Keratinocyte (primary cell): ENCODE measurements around the gene MICAL1. TPM values are rescaled to one million over a fixed set of nuclear protein-coding genes. Genes with fewer than 3 reads are reported as not detected.

Source experiments
- DNase-seq: peaks from one replicate; pipeline ENCODE4 v3.0.0-alpha.2; 2011; ENCODE audit warnings: low read depth, missing footprints, low spot score
- FAIRE-seq: peaks from 2 replicates; lab custom pipeline; 2011; peaks lifted over from hg19 to GRCh38; lab: Jason Lieb, UNC
- H2AFZ ChIP-seq: 2 replicates; pipeline ENCODE4 v1.6.0; 2012; ENCODE audit warnings: low read length, control low read depth, inconsistent platforms; ENCODE audit not compliant: control insufficient read depth
- H3K27ac ChIP-seq: 2 replicates; pipeline ENCODE4 v1.5.1; 2011; ENCODE audit warnings: low read length; ENCODE audit not compliant: control insufficient read depth, insufficient read depth
- H3K27me3 ChIP-seq: 3 replicates; pipeline ENCODE4 v1.6.0; 2011; ENCODE audit warnings: low read length; ENCODE audit not compliant: control insufficient read depth, insufficient read depth; ENCODE audit errors: extremely low read depth
- H3K36me3 ChIP-seq, 2 experiments: 2 replicates in 1 of 2; 3 replicates in 1 of 2; pipeline ENCODE4 v1.5.1; 2011; ENCODE audit warnings: low read length in 2 of 2, mild to moderate bottlenecking in 1 of 2; ENCODE audit not compliant: control insufficient read depth in 2 of 2, insufficient read depth in 2 of 2; ENCODE audit errors: extremely low read depth in 1 of 2
- H3K4me1 ChIP-seq: 3 replicates; pipeline ENCODE4 v1.5.1; 2011; ENCODE audit warnings: low read length; ENCODE audit not compliant: control insufficient read depth, insufficient read depth; ENCODE audit errors: extremely low read depth
- H3K4me2 ChIP-seq: 3 replicates; pipeline ENCODE4 v1.6.0; 2011; ENCODE audit warnings: low read depth, low read length; ENCODE audit not compliant: control insufficient read depth, insufficient read depth; ENCODE audit errors: extremely low read depth
- H3K4me3 ChIP-seq, 3 experiments: fragments of 200-600 bp in 1 of 3; sonication (generic) in 1 of 3; 2 replicates in 2 of 3; 3 replicates in 1 of 3; pipeline ENCODE4 v1.5.1; 2011 to 2016; ENCODE audit warnings: low read length in 3 of 3, mild to moderate bottlenecking in 3 of 3, control low read depth in 2 of 3, inconsistent platforms in 1 of 3, low read depth in 1 of 3, mixed read lengths in 1 of 3, mixed run types in 1 of 3, moderate library complexity in 1 of 3; ENCODE audit not compliant: control insufficient read depth in 2 of 3, insufficient read depth in 2 of 3; ENCODE audit errors: extremely low read depth in 1 of 3
- H3K79me2 ChIP-seq: 2 replicates; pipeline ENCODE4 v1.6.0; 2012; ENCODE audit warnings: low read length; ENCODE audit not compliant: control insufficient read depth, insufficient read depth
- H3K9ac ChIP-seq: 3 replicates; pipeline ENCODE4 v1.6.0; 2011; ENCODE audit warnings: low read length; ENCODE audit not compliant: control insufficient read depth, insufficient read depth; ENCODE audit errors: extremely low read depth
- H3K9me1 ChIP-seq: 3 replicates; pipeline ENCODE4 v1.6.0; 2011; ENCODE audit warnings: low read length; ENCODE audit not compliant: control insufficient read depth, insufficient read depth; ENCODE audit errors: extremely low read depth
- H3K9me3 ChIP-seq: 2 replicates; pipeline ENCODE4 v1.5.1; 2012; ENCODE audit warnings: low read depth, low read length; ENCODE audit not compliant: control insufficient read depth
- H4K20me1 ChIP-seq: 3 replicates; pipeline ENCODE4 v1.6.0; 2011; ENCODE audit warnings: low read length; ENCODE audit not compliant: control insufficient read depth, insufficient read depth; ENCODE audit errors: extremely low read depth
- CTCF ChIP-seq, 3 experiments: IDR thresholded peaks in 1 of 3; conservative IDR thresholded peaks in 1 of 3; optimal IDR thresholded peaks in 1 of 3; 2 replicates in 2 of 3; 3 replicates in 1 of 3; pipeline versions ENCODE3 to v1.5.1; 2011; ENCODE audit warnings: low read length in 3 of 3, mild to moderate bottlenecking in 3 of 3, moderate library complexity in 2 of 3, control low read depth in 1 of 3, inconsistent platforms in 1 of 3; ENCODE audit not compliant: insufficient read depth in 2 of 3; ENCODE audit errors: extremely low read depth in 1 of 3
- EZH2 ChIP-seq: IDR thresholded peaks from one replicate; pipeline ENCODE4 v1.6.1; 2012; ENCODE audit warnings: inconsistent platforms, mild to moderate bottlenecking, low read length, moderate library complexity
- dilution Hi-C: fragments of 300-500 bp; cut with MboI; formaldehyde crosslinking; loops from one replicate; pipeline ENCODE4 v1.7.0; 2020; ENCODE audit warnings: low sequenced_read_pairs; ENCODE audit not compliant: extremely low pct_ligation_motif_present
- polyA plus RNA-seq, 5 experiments: library from polyadenylated mRNA; depleted of rRNA in 3 of 5; stranded (reverse) in 3 of 5; stranded (forward) in 1 of 5; unstranded in 1 of 5; fragments of >200 nt; gene quantifications; 1 replicate in 1 of 5; 2 replicates in 3 of 5; 3 replicates in 1 of 5; pipeline versions ENCODE4 v1.2.1 to v1.2.3, GENCODE V29; 2011 to 2012; ENCODE audit warnings: missing spikeins in 2 of 5, low read depth in 1 of 5, low replicate concordance in 1 of 5

MICAL1 gene
- polyA plus RNA-seq, 1 donor (not counting 4 experiments of a cell fraction or from before 2014, with no cell fraction given) = 25.6 TPM

- H3K27ac ChIP-seq = no peak overlapping the region
- no peaks in the 10 kb centered on the region for H4K20me1 ChIP-seq
- H3K79me2 ChIP-seq = no peaks in the 10 kb centered on the region
- H2AFZ ChIP-seq = no peak overlapping the region
- no peaks in the 10 kb centered on the region for H3K9me3 ChIP-seq
- FAIRE-seq = no peak
- no peaks in the 10 kb centered on the region for H3K27me3 ChIP-seq
- H3K4me3 ChIP-seq = no peak overlapping the region
- no peak for DNase-seq
- dilution Hi-C loops = no loop called here
- H3K9me1 ChIP-seq = no peaks in the 10 kb centered on the region
- H3K4me1 ChIP-seq = no peaks in the 10 kb centered on the region
- TF ChIP-seq EZH2 = no peak
- TF ChIP-seq CTCF (optimal IDR thresholded peaks at IDR 0.05 in 1 of 3, IDR thresholded peaks at IDR 0.05 in 1 of 3, conservative IDR thresholded peaks at IDR 0.05 in 1 of 3; ENCODE audit: extremely low read depth in 1 of 3, insufficient read depth in 2 of 3, low read length in 3 of 3) = no peak
- H3K4me2 ChIP-seq = no peak overlapping the region
- H3K9ac ChIP-seq = no peak overlapping the region
- no peaks in the 10 kb centered on the region for H3K36me3 ChIP-seq
Observed at GRCh38 chr6:109488001-109488400, 32.4 kb upstream of the MICAL1 start.

- dilution Hi-C loops = no loop called here
- no peak overlapping the region for H3K27ac ChIP-seq
- no peak for DNase-seq
- no peaks in the 10 kb centered on the region for H4K20me1 ChIP-seq
- H3K4me1 ChIP-seq = peaks cover 6% of the 10 kb centered on the region
- TF ChIP-seq EZH2 (no peak), CTCF (optimal IDR thresholded peaks at IDR 0.05 in 1 of 3, IDR thresholded peaks at IDR 0.05 in 1 of 3, conservative IDR thresholded peaks at IDR 0.05 in 1 of 3; ENCODE audit: extremely low read depth in 1 of 3, insufficient read depth in 2 of 3, low read length in 3 of 3) (no peak)
- H3K36me3 ChIP-seq = peaks cover 0 to 7% of the 10 kb centered on the region in 2 experiments
- H3K4me2 ChIP-seq = no peak overlapping the region
- FAIRE-seq = no peak
- H3K27me3 ChIP-seq = no peaks in the 10 kb centered on the region
- H3K9ac ChIP-seq = no peak overlapping the region
- H3K9me1 ChIP-seq = no peaks in the 10 kb centered on the region
- peaks cover 11% of the 10 kb centered on the region for H3K79me2 ChIP-seq
- H3K9me3 ChIP-seq = no peaks in the 10 kb centered on the region
- H2AFZ ChIP-seq = no peak overlapping the region
- no peak overlapping the region for H3K4me3 ChIP-seq
Observed at GRCh38 chr6:109486068-109486467, 30.5 kb upstream of the MICAL1 start.
